BLaER1 treated with 17β-estradiol and CSF1 and Interleukin-3, amounts not matched to agents 10 nM and 100 nM (cell line): Measurements from ENCODE around the gene LIPE.

Experiments
- H3K27ac ChIP-seq, 11 experiments: shearing (Covaris generic); formaldehyde crosslinking; 2 replicates each; pipeline ENCODE4 v1.8.1; 2022
- H3K27me3 ChIP-seq, 11 experiments: shearing (Covaris generic); formaldehyde crosslinking; 2 replicates each; pipeline ENCODE4 v1.8.1; 2022
- H3K36me3 ChIP-seq, 11 experiments: shearing (Covaris generic); formaldehyde crosslinking; 2 replicates each; pipeline ENCODE4 v1.8.1; 2022
- H3K4me1 ChIP-seq, 10 experiments: shearing (Covaris generic); formaldehyde crosslinking; 2 replicates each; pipeline ENCODE4 v1.8.1; 2022
- H3K4me2 ChIP-seq, 11 experiments: shearing (Covaris generic); formaldehyde crosslinking; 2 replicates each; pipeline ENCODE4 v1.8.1; 2022
- H3K4me3 ChIP-seq, 10 experiments: shearing (Covaris generic); formaldehyde crosslinking; 2 replicates each; pipeline ENCODE4 v1.8.1; 2022
- H3K9ac ChIP-seq, 11 experiments: shearing (Covaris generic); formaldehyde crosslinking; 2 replicates each; pipeline ENCODE4 v1.8.1; 2022
- H3K9me3 ChIP-seq, 11 experiments: shearing (Covaris generic); formaldehyde crosslinking; replicated peaks in 1 of 11; 2 replicates each; pipeline ENCODE4 v1.8.1; 2022
- H4K20me1 ChIP-seq, 11 experiments: shearing (Covaris generic); formaldehyde crosslinking; 2 replicates each; pipeline ENCODE4 v1.8.1; 2022
- Cebpa-rat ChIP-seq, 11 experiments: shearing (Covaris generic); IDR thresholded peaks; 2 replicates each; pipeline ENCODE4 v1.8.1; 2022

LIPE gene

GRCh38 chr19:42441049-42441445, 13.9 kb upstream of the LIPE start:
- peaks cover 0 to 8% (median 0%) of the 10 kb centered on the region in 11 experiments; a peak in 5 of 22 replicates for H4K20me1 ChIP-seq
- H3K4me3 ChIP-seq = no peak overlapping the region
- H3K9me3 ChIP-seq = no peaks in the 10 kb centered on the region
- no peak overlapping the region for H3K9ac ChIP-seq
- peaks cover 14 to 34% (median 20%) of the 10 kb centered on the region in 10 experiments for H3K4me1 ChIP-seq
- H3K27ac ChIP-seq = no peak overlapping the region
- no peaks in the 10 kb centered on the region for H3K27me3 ChIP-seq
- TF ChIP-seq Cebpa-rat (IDR thresholded peaks at IDR 0.05) = no peak
- H3K36me3 ChIP-seq = no peaks in the 10 kb centered on the region
- peak overlapping the region; percentile 18 to 71 (median 57) for H3K4me2 ChIP-seq

- H4K20me1 ChIP-seq = peaks cover 0 to 8% (median 0%) of the 10 kb centered on the region in 11 experiments; a peak in 5 of 22 replicates
- H3K9ac ChIP-seq = no peak overlapping the region
- no peak overlapping the region for H3K4me3 ChIP-seq
- H3K27ac ChIP-seq = no peak overlapping the region
- H3K9me3 ChIP-seq = no peaks in the 10 kb centered on the region
- peak overlapping the region; percentile 18 to 71 (median 57) for H3K4me2 ChIP-seq
- H3K36me3 ChIP-seq = no peaks in the 10 kb centered on the region
- H3K27me3 ChIP-seq = no peaks in the 10 kb centered on the region
- peaks cover 14 to 39% (median 24%) of the 10 kb centered on the region in 10 experiments for H3K4me1 ChIP-seq
- no peak for TF ChIP-seq Cebpa-rat (IDR thresholded peaks at IDR 0.05)
Observed at GRCh38 chr19:42440357-42441048, 13.3 kb upstream of the LIPE start.

GRCh38 chr19:42436006-42436405, 8.8 kb upstream of the LIPE start:
- Histone ChIP-seq H3K9ac (no peak overlapping the region), H4K20me1 (peaks cover 0 to 5% (median 0%) of the 10 kb centered on the region in 11 experiments; a peak in 4 of 22 replicates), H3K4me1 (peaks cover 11 to 33% (median 19%) of the 10 kb centered on the region in 10 experiments), H3K4me3 (no peak overlapping the region), H3K27ac (no peak overlapping the region), H3K4me2 (peak overlapping the region in 6 of 11 experiments; percentile 2 to 35 (median 23); a peak in 7 of 22 replicates), H3K36me3 (no peaks in the 10 kb centered on the region), H3K9me3 (no peaks in the 10 kb centered on the region), H3K27me3 (no peaks in the 10 kb centered on the region)
- peak in 1 of 11 experiments; percentile 27; a peak in 1 of 22 replicates for TF ChIP-seq Cebpa-rat (IDR thresholded peaks at IDR 0.05)

- Histone ChIP-seq H3K9me3 (no peaks in the 10 kb centered on the region), H3K9ac (no peak overlapping the region), H3K36me3 (no peaks in the 10 kb centered on the region), H3K4me2 (no peak overlapping the region; a peak in 1 of 22 replicates), H3K27me3 (no peaks in the 10 kb centered on the region), H3K27ac (no peak overlapping the region), H3K4me3 (no peak overlapping the region), H4K20me1 (no peaks in the 10 kb centered on the region; a peak in 1 of 22 replicates), H3K4me1 (peaks cover 5 to 26% (median 12%) of the 10 kb centered on the region in 10 experiments; a peak in 16 of 20 replicates)
- TF ChIP-seq Cebpa-rat (IDR thresholded peaks at IDR 0.05) = no peak
Observed at GRCh38 chr19:42435316-42435715, 8.1 kb upstream of the LIPE start.

GRCh38 chr19:42433503-42434260, 6.5 kb upstream of the LIPE start:
- Histone ChIP-seq H3K9me3 (no peaks in the 10 kb centered on the region), H3K27ac (no peak overlapping the region; a peak in 1 of 22 replicates), H3K4me2 (peak overlapping the region in 4 of 11 experiments; percentile 13 to 23 (median 17); a peak in 4 of 22 replicates), H4K20me1 (no peaks in the 10 kb centered on the region; a peak in 1 of 22 replicates), H3K4me3 (no peak overlapping the region), H3K9ac (no peak overlapping the region), H3K4me1 (peaks cover 4 to 25% (median 12%) of the 10 kb centered on the region in 10 experiments; a peak in 15 of 20 replicates), H3K36me3 (no peaks in the 10 kb centered on the region), H3K27me3 (no peaks in the 10 kb centered on the region)
- TF ChIP-seq Cebpa-rat (IDR thresholded peaks at IDR 0.05) = no peak

- no peak overlapping the region for H3K4me3 ChIP-seq
- TF ChIP-seq Cebpa-rat (IDR thresholded peaks at IDR 0.05) = no peak
- H3K9ac ChIP-seq = no peak overlapping the region
- no peaks in the 10 kb centered on the region for H3K36me3 ChIP-seq
- H3K27ac ChIP-seq = no peak overlapping the region
- no peak overlapping the region for H3K4me2 ChIP-seq
- H4K20me1 ChIP-seq = no peaks in the 10 kb centered on the region
- H3K9me3 ChIP-seq = no peaks in the 10 kb centered on the region
- no peaks in the 10 kb centered on the region for H3K27me3 ChIP-seq
- peaks cover 5 to 18% (median 8%) of the 10 kb centered on the region in 10 experiments; a peak in 11 of 20 replicates for H3K4me1 ChIP-seq
Observed at GRCh38 chr19:42431486-42431885, 4.3 kb upstream of the LIPE start.

GRCh38 chr19:42428676-42429075, 1.5 kb upstream of the LIPE start:
- no peaks in the 10 kb centered on the region for H3K36me3 ChIP-seq
- H3K9ac ChIP-seq = no peak overlapping the region
- no peak overlapping the region for H3K27ac ChIP-seq
- peaks cover 0 to 22% (median 11%) of the 10 kb centered on the region in 10 experiments; a peak in 17 of 20 replicates for H3K4me1 ChIP-seq
- H3K4me3 ChIP-seq = no peak overlapping the region
- H3K4me2 ChIP-seq = no peak overlapping the region
- H4K20me1 ChIP-seq = no peaks in the 10 kb centered on the region
- no peak for TF ChIP-seq Cebpa-rat (IDR thresholded peaks at IDR 0.05)
- H3K9me3 ChIP-seq = 0 out of 22 replicates have a peak, but pooled peaks cover 0 to 4% (median 0%) of the 10 kb centered on the region in 11 experiments
- no peaks in the 10 kb centered on the region for H3K27me3 ChIP-seq

GRCh38 chr19:42426643-42427042, 545 bp downstream of the LIPE start:
- Histone ChIP-seq H3K4me3 (no peak overlapping the region), H3K27me3 (no peaks in the 10 kb centered on the region), H3K36me3 (no peaks in the 10 kb centered on the region), H3K27ac (no peak overlapping the region), H3K9ac (no peak overlapping the region), H3K9me3 (0 out of 22 replicates have a peak, but pooled peaks cover 0 to 4% (median 0%) of the 10 kb centered on the region in 11 experiments), H3K4me1 (peaks cover 16 to 33% (median 23%) of the 10 kb centered on the region in 10 experiments), H4K20me1 (peaks cover 0 to 12% (median 2%) of the 10 kb centered on the region in 11 experiments; a peak in 8 of 22 replicates), H3K4me2 (0 out of 22 replicates have a peak overlapping the region, but pooled peaks of 2 of the 11 experiments have one; percentile 7 to 15)
- no peak for TF ChIP-seq Cebpa-rat (IDR thresholded peaks at IDR 0.05)

GRCh38 chr19:42424712-42425131, 2.5 kb downstream of the LIPE start:
- Histone ChIP-seq H3K4me3 (no peak overlapping the region), H4K20me1 (peaks cover 0 to 23% (median 16%) of the 10 kb centered on the region in 11 experiments; a peak in 12 of 22 replicates), H3K4me1 (peaks cover 29 to 52% (median 42%) of the 10 kb centered on the region in 10 experiments), H3K27me3 (no peaks in the 10 kb centered on the region), H3K9me3 (0 out of 22 replicates have a peak, but pooled peaks cover 0 to 4% (median 0%) of the 10 kb centered on the region in 11 experiments), H3K9ac (no peak overlapping the region), H3K4me2 (peak overlapping the region in 4 of 11 experiments; percentile 83 to 99 (median 96); a peak in 1 of 22 replicates), H3K36me3 (no peaks in the 10 kb centered on the region), H3K27ac (no peak overlapping the region)
- TF ChIP-seq Cebpa-rat (IDR thresholded peaks at IDR 0.05) = no peak
